ENCODE measurements around the gene XIRP1.

XIRP1 gene

DNA sequence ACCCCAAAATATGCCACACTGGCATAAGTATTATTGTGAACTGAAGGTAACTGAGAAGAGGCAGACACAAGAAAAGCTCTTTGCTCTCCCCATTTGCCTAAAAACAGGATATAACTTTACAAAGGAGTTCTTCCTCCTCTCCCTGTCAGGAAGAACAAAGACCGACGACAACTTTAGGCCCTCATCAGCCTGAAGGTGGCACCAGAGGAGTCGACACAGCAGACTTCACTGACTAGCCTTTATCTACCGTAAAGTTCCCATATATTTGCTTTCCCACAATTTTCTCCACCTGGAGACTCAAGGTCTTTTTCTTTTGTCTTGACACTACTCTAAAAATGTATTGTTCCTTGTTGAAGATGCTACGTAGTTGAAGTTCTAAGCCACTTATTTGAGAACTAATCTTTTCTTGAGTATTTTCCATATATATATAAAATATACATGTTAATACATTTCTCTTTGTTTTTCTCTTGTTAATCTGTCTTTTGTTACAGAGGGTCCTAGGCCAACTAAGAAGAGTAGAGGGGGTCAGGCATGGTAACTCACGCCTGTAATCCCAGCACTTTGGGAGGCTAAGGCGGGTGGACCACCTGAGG lies 16.2 kb upstream of the XIRP1 start:
- DNase-seq (ENCODE audit: low read depth in 2 of 2): peak in 1 of 2 experiments; percentile 21

DNA sequence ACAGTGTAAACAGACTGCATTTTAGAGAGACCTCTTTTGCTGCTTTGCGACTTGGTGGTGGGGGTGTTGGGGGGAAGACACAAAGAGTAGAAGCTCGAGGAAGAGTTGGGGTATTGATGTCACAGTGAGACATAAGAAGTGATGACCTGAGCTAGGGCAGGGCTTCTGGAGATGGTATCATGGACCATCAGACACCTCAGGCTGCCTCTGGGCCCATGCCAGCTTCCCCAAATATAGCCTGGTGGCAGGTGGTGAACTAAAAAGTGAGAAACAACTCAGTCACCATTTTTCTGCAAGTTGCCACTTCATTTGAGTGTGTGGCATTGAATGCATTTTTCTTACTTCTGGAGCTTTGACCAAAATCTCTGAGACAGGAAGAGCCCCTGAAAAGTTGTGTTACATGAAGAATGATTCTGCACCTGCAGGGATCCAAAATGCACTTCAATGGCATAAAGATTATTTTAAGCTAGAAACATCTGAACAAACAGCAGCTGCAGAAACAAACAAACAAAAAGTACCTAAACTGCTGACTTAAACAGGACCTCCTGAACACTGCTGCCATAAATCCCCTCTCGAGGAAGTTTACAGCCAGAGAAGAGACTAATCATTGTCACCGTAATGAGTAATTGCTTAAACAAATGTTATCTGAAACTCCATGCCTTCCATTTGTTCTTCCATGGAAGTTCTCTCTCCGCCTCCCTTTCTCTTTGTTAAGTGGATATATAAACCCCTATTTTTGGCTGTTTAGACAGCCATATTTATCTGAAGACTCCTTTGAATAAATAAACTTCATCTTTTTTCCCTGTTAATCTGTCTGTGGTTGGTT lies 15.2 kb upstream of the XIRP1 start:
- DNase-seq (ENCODE audit: low read depth in 2 of 2): no peak

DNA sequence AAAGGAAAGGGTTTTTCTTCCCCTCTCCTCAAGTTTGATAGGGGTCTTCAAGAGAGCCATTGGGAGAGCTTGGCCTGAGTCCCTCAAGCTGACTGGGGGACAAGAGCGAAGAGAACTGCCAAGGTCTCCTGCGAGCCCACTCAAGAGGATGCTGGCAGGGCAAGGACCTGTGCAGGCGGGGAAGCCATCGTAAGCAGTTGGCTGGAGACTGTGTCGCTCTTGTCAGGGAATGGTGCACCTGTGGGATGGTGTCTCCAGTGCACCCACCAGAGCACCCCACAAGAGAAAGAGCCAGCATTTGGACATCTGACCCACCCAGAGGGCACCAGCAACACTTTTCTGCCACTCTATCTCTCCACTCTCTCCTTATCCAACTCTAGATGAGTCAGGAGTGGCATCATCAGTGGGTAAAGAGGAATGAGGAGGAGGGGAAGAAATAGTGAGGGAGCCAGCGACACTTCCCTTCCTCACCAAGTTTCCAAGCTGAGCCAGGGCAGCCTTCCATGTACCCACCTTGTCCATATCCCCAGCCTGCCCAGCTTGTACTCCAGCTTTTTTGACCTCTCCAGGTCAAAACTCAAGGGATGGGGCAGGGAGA lies 13.6 kb upstream of the XIRP1 start:
- no peak for DNase-seq (ENCODE audit: low read depth in 2 of 2)

DNA sequence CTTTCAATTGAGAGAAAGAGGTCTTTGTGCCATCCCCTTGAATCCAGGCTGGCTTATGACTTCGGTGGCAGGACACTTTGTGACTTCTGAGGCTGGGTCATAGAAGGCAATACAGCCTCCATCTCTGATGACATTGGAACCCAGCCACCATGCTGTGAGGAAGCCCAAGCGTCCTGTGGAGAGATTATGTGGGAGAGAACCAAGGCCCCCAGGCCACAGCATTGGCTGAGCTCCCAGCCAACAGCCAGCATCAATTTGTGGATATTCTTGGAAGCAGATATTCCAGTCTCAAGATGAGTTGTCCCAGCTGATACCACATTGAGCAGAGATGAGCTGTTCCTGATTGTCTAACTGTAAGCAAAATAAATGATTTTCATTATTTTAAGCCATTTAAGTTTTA lies 12.7 kb upstream of the XIRP1 start:
- no peak for DNase-seq (ENCODE audit: low read depth in 2 of 2)

DNA sequence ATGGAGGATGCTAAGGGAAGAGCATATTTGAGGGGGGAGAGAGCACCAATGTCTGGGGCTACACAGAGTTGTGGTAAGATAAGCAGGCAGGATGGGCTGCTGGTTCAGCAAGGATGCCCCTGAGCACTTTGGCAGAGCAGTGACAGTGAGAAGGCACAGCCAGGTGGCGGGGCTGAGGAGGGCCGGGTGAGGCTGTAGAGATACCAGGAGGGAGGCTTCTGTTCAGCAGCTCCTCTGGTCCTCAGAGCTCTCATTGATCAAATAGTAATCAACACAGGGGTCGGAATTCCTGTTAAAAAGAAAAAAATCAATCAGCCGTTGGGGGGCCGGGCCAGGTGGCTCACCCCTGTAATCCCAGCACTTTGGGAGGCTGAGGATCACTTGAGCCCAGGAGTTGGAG lies 11.5 kb upstream of the XIRP1 start:
- no peak for DNase-seq (ENCODE audit: low read depth in 2 of 2)

DNA sequence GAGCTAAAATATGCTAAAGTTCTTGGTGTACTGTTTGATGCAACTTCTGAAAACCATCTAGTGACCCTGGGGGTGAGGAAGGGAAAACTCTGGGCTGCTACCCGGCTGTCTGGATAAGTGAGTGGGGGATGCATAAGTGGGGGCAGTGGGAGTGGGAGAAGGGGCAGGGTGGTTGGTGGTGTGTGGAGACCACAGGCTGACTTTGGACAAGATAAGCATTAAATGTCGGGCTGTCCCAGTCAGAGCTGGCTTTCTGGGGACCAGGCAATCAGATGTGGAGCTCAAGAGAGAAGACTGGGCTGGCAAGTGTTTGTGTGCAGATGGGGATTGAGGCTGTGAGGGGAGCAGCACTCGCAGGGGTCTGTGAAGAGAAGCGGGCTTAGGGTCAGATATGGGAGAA lies 11.0 kb upstream of the XIRP1 start:
- DNase-seq (ENCODE audit: low read depth in 2 of 2): no peak

DNA sequence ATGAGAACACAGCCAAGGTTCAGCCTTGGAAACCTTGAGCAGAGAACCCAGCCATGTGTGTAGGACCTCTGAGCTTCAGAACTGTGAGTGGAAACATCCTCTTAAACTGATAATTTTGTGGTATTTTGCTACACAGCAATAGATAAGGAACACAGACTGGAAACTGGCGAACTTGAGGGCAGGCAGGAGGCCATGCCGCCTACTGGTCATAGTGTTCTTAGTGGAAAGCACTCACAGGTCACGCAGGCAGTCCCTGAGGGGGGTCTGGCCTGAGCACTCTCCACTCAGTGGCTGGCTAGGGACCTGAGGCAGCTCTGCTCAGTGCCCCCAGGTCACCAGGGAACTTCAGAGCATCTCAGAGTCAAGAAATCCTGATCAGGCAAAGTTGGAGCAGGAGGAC lies 9.7 kb upstream of the XIRP1 start:
- no peak for DNase-seq (ENCODE audit: low read depth in 2 of 2)

DNA sequence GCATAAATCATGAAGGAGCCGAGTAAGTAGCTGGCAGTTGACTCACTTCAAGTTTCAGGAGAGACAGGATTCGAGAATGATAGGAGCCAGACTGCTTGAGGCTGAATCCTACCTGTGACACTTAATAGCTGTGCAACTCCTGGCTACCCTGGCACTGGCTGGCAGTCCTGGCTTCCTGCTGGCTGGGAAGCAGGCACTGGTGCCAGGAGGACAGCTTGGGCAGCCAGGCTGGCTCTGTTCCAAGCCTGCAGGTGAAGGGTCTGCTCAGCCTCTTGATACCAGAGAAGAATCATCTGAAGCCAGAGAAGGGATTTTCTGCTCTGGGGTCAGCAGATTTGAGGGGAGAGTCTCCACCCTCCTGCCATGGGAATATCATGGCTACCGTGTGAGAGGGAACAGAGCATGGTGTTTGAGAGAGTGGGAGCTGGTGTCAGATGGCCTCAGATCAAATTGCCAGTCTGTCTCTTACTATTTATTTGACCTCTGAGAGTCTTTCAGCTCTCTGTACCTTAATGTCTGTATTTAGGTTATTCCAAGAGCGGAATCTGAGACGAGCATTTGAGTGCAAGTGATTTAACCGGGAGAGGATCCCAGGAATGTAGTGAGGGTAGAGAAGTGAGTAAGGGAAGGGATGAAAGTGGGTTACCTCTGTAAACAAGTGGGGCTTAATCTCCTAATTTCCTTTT lies 4.4 kb upstream of the XIRP1 start:
- no peak for DNase-seq (ENCODE audit: low read depth in 2 of 2)

DNA sequence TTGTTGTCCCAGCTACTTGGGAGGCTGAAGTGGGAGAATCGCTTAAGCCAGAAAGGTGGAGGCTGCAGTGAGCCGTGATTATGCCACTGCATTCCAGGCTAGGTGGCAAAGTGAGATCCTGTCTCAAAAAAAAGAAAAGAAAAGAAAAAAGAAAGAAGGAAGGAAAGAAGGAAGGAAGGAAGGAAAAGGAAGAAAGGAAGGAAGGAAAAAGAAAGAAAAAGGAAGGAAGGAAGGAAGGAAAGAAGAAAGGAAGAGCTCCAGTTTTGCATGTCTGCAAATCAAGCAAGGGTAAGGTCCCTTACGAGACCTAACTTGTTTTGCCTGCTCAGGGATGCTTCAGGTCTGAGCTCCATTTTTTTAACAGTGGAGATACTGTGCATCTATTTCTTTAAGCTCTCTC lies 3.6 kb upstream of the XIRP1 start:
- no peak for DNase-seq (ENCODE audit: low read depth in 2 of 2)

DNA sequence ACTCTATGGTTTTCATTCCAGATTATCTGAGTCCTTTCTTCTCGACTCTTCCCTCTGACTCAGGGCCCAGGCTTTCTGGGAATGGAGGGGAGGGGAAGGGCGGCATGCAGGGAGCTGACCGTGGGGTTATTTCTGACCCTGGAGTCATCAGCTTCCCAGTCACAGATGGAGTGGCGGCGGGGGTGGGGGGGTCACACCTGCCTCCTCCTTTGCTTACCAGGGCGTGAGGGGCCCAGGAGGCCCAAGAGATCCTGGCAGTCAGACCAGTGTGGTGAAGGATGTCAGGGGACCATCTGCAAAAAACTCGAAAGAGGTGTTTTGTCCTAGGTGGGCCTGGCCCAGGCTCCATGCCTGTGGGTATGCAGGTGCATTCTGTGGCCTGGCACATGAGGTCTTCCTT lies 996 bp upstream of the XIRP1 start:
- DNase-seq (ENCODE audit: low read depth in 2 of 2): no peak

DNA sequence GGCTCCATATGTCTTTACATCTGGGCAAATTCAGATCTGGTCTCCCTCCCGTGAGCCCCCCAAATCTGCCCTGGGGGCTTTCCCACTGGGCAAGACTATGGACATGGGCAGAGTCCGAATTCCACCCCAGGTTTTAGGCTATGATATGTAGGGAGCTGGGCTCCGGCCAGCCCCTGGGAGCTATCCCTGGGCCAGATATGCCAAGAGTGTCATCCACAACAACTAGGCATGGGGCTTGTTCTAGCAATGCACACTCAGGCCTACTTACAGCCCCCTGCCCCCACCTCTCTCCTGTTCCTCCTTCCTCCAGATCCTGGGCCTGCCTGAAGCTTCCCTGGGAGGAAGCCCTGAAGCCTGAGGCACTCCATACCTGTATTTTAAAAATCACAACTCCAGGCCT lies 622 bp downstream of the XIRP1 start:
- no peak for DNase-seq (ENCODE audit: low read depth in 2 of 2)

DNA sequence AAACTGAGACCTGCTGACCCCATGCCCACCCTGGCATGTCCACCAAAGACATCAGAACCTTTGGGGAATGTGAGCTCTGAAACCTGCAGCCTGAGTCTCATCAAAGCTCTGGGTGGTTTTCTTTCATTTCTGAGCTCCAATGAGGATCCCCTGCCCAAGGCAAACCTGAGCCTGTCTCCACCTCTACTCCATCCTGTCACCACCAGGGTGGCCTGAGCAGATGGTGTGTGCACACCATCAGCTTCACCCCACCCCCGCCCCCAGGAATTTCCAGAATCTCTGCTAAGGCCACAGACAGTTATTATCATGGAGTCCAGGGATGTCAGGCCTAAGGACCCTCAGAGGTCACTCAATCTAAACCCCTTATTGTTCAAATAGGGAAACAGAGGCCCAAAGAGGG lies 1.3 kb downstream of the XIRP1 start:
- DNase-seq (ENCODE audit: low read depth in 2 of 2): no peak

DNA sequence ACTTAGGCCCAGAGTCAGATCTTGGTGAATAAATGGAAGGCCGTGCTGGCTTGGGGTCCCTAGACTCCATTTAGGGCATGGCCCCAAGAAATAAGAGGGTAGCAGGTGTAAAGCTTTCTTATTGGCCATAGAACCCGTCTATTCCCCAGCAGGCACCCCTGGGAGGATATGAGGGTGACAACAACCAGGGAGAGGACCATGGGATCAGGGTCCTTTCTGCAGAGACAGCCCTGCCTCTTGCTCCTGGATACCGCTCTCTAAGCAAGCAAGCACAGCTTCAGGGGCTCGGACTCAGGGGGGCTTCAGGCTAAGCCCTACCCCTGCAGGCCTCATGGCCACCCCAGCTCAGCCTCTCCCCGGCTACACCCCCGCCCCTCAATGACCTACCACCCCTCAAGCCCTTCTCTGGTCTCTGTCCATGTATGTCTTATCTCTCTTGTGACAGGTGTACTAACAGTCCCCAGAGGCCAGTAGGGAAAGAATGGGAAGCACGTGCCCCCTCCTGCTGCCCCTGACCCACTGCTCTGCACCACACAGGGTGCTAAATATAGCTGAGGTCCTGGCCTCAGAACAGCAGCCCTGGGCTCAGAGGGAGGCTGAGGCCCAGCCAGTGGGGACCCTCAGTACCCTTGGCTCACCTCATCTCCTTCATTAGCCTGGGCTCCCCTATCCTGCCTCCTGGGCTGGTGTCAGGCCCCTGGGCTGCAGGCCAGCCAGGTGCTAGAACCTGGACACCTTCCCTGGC lies 1.9 kb downstream of the XIRP1 start:
- no peak for DNase-seq (ENCODE audit: low read depth in 2 of 2)

DNA sequence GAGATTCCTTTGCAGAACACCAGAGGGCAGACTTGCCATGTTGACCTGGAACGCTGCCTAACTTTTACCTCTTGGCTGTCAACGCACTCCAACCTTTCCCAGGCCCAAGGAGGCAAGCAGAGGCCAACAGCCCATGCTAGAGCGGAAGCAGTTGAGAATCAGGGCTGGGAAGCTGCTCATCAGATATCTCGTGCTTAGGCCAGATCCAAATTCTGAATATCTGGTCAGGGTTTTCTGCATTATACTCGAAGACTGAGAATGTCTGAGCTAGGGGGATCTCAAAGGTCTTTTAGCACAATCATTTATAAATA lies 2.5 kb downstream of the XIRP1 start:
- DNase-seq (ENCODE audit: low read depth in 2 of 2): peak; percentile 27 to 45

DNA sequence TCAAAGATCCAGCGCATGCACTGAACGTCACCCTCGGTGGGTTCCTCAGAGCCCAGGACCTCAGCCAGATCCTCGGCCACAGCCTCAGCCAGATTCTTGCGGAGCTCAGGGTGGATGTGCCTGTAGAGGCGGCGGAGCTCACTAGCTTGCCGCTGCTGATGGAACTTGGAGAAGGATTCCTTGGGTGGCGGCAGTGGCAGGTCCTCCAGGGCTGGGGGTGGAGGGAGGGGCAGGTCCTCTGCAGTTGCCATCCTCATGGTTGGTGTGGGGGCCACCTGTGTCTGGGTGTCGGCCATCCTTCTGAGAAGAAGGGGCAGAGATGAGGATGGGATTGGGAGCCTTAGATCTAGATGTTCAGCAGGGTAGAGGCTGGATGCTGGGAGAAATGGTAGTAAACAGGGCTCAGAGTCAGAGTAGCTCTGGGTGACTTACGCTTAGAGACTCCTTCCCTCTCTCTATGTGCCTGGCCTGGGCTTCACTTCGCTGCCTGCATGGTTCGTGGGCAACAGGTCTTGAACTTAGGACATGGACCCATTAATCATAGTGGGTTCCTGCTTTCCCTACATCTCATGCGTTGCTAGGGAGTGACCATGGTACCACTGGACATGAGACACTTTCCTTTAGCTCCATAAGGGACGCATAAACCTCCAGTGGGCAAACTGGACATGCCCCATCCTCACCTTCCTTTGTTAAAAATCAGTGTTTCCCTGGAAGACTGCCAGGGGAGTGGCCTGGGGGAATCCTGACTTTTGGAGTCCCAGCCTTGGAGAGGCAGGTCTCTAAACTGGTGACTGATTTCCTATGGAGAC lies 3.0 kb downstream of the XIRP1 start:
- DNase-seq (ENCODE audit: low read depth in 2 of 2): no peak

DNA sequence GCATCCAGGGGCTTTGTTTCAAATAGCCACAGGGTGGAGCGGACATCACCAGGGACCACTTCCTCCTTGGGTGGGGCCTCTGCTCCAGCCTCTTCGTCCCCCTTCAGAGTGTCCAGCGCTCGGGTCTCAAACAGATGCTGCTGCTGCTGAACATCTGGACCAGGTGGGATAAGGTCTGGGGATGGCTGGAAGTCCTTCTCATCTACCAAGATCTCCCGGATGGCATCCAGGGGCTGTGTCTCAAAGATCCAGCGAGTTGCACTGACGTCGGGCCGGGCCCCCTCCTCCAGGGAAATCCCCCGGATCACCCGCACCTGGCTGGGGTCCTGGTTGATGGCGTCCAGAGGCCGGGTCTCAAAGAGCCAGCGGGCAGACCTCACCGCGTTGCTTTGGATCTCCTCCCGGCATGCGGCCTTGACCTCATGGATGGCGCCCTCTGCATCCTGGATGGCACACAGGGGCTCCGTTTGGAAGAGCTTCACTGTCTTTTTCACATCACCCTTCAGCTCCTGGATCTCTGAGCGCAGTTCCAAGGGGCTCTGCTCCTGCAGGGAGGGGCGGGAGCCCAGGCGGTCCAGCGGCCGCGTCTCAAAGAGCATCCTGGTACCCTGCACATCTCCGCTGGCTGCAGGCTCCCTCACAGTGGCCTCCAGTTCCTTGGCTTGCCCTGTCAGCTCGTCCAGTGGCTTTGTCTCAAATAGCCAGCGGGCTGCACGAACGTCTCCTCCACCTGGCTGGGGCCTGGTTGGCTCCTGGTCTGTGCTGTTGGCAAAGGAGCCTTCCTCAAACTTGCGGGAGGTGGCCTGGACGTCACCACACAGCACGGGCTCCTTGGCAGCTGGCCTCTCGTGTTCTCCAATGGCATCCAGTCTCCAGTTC lies 3.9 kb downstream of the XIRP1 start:
- no peak for DNase-seq (ENCODE audit: low read depth in 2 of 2)

DNA sequence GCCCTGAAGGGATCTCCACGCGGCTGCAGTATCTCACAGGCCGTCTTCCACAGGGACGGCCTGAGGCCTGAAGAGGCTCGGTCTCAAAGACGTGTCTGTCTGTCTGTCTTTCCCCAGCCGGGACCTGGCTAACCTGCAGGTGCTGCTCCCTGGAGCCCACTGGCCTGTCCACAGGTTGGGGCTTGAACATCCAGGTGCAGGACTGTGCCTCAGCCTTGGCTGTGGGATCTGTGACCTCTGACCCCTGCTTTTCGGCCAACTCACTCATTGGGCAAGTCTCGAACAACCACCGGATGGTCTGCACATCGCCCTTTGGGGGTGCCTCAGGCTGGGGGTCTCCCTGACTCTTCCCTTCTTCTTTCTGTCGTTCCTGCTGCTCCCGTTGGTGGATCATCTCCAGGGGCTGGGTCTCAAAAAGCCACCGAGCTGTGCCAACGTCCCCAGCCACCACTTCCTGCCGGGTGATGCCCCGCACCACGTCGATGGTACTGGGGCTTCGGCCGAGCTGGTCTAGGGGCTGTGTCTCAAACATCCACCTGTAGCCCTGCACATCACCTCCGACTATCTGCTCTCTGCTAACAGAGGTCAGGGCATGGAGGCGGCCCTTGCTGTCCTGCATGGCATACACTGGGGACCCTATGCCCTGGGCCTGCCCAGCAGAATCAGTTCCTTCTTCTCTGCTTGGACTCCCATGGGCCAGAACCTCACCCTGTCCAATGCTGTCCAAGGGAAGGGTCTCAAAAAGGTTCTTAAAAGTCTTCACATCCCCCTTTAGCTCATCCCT lies 4.8 kb downstream of the XIRP1 start:
- no peak for DNase-seq (ENCODE audit: low read depth in 2 of 2)

DNA sequence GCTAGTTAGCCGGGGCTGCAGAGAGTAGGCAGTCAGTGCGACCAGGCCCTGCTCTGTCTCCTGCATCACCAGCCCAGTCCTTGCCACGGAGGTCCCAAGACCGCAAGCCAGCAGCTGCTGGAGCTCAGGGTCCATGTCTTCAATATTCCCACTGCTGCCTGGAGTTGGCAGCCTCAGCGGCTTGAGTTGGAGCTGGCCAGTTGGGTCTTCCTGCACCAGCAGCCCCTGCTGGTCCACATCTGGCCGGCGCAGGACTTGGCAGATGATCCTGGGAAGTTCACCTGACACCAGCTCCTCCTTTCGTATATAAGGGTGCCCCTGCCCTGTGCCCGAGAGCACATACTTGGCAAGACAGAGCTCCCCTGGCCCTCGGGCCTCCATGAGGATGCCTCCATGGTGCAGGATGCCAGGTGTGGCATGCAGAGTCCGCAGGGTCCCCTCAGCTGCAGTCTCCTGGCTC lies 5.7 kb downstream of the XIRP1 start:
- no peak for DNase-seq (ENCODE audit: low read depth in 2 of 2)

DNA sequence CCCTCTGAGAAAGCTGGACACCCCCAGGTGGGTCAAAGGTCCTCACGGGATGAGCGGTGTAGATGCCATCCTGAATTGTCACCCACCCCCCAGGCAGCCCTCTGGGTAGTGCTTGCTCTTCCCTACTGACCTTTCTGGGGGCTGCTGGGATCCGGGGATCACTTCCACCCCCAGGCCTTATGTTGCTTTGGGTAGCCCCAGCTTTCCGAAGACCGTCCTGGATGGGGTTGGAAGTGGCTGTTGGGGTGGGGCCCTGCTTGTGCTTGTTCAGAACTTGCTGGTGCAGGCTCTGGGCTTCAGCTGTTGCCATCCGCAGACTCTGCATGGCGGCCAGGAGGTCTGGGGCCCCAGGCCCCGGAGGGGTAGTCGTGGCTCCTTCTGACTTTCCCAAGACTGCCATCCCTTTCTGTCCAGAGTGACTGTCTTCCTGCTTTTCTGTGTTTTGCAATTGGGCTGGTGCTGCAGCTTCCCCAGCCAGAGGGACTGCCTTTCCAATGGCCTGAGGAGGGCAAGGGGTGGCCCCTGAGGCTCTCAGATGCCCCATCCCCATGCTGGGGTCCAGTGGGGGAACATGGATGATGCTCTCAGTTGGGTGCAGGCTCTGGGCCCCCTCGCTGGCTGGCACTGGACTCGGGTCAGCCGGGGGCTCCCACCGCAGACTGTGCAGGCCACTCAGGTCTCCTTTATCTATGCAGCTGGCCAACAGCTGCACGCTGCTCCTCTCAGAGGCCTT lies 6.3 kb downstream of the XIRP1 start:
- no peak for DNase-seq (ENCODE audit: low read depth in 2 of 2)
